Karpas-422 (cell line): Measurements from ENCODE around the gene RREB1. TPM values are rescaled to one million over a fixed set of nuclear protein-coding genes. Genes with fewer than 3 reads are reported as not detected.
"Not testable (repeated sequence)": the region's sequence is repeated elsewhere in the genome, so short reads cannot be mapped to it uniquely, and the experiment has no call there.

Experiments
- DNase-seq: peaks from one replicate; pipeline ENCODE4 v3.0.0-alpha.2; 2015
- H2AFZ ChIP-seq: fragments of 200-600 bp; sonication (generic); 2 replicates; pipeline ENCODE4 v1.6.1; 2014; ENCODE audit warnings: antibody characterized with exemption, low read length, mixed read lengths
- H3K27ac ChIP-seq: fragments of 200-600 bp; sonication (generic); 2 replicates; pipeline ENCODE4 v1.5.1; 2014; ENCODE audit warnings: mild to moderate bottlenecking, low read length, moderate library complexity
- H3K27me3 ChIP-seq: fragments of 200-600 bp; sonication (generic); 2 replicates; pipeline ENCODE4 v1.6.1; 2014; ENCODE audit warnings: low read length, mixed read lengths
- H3K36me3 ChIP-seq: fragments of 200-600 bp; sonication (generic); 2 replicates; pipeline ENCODE4 v1.6.1; 2014; ENCODE audit warnings: low read length, mixed read lengths; ENCODE audit not compliant: insufficient read depth
- H3K4me1 ChIP-seq: fragments of 200-600 bp; sonication (generic); 2 replicates; pipeline ENCODE4 v1.6.1; 2014; ENCODE audit warnings: mild to moderate bottlenecking, low read length, mixed read lengths
- H3K4me2 ChIP-seq: fragments of 200-600 bp; sonication (generic); 2 replicates; pipeline ENCODE4 v1.6.1; 2014; ENCODE audit warnings: low read length, low read depth, mild to moderate bottlenecking; ENCODE audit not compliant: poor library complexity, severe bottlenecking
- H3K4me3 ChIP-seq: fragments of 200-600 bp; sonication (generic); 2 replicates; pipeline ENCODE4 v1.5.1; 2014; ENCODE audit warnings: mild to moderate bottlenecking, antibody characterized with exemption, low read length, mixed read lengths
- H3K79me2 ChIP-seq: fragments of 200-600 bp; sonication (generic); 2 replicates; pipeline ENCODE4 v1.6.1; 2014; ENCODE audit warnings: mild to moderate bottlenecking, low read length, mixed read lengths
- H3K9ac ChIP-seq: fragments of 200-600 bp; sonication (generic); 2 replicates; pipeline ENCODE4 v1.6.0; 2014; ENCODE audit warnings: low read length
- H3K9me2 ChIP-seq: fragments of 200-600 bp; sonication (generic), shearing (Covaris generic); replicated peaks from 2 replicates; pipeline ENCODE4 v1.6.0; 2014; ENCODE audit warnings: mild to moderate bottlenecking, low read length, moderate library complexity; ENCODE audit not compliant: insufficient read depth
- H3K9me3 ChIP-seq: fragments of 300-700, 200-600 bp; sonication (generic); 2 replicates; pipeline ENCODE4 v1.6.1; 2014; ENCODE audit warnings: low read length, mixed read lengths
- H4K20me1 ChIP-seq: fragments of 200-600 bp; sonication (generic); 2 replicates; pipeline ENCODE4 v1.6.1; 2014; ENCODE audit warnings: mild to moderate bottlenecking, antibody characterized with exemption, low read length, low read depth; ENCODE audit not compliant: insufficient read depth
- total RNA-seq: library from RNA; depleted of rRNA; stranded (reverse); fragments of >200 nt; shearing (Covaris generic); gene quantifications from 2 replicates; pipeline ENCODE4 v1.2.3, GENCODE V29; 2014; ENCODE audit warnings: low replicate concordance

RREB1 gene
- total RNA-seq, 1 experiment from 2014 or later, result 5.0 TPM

GRCh38 chr6:7267466-7268091, 159.8 kb downstream of the RREB1 start:
- Histone ChIP-seq H3K27ac (no peak overlapping the region), H3K4me2 (no peak overlapping the region), H3K4me3 (no peak overlapping the region), H3K9me3 (no peaks in the 10 kb centered on the region), H3K27me3 (no peaks in the 10 kb centered on the region), H3K9me2 (no peaks in the 10 kb centered on the region), H3K36me3 (no peaks in the 10 kb centered on the region), H3K79me2 (no peaks in the 10 kb centered on the region), H2AFZ (no peak overlapping the region), H4K20me1 (no peaks in the 10 kb centered on the region), H3K9ac (no peak overlapping the region), H3K4me1 (no peaks in the 10 kb centered on the region)
- DNase-seq, result no peak

- H3K4me3 ChIP-seq, result no peak overlapping the region
- H3K9ac ChIP-seq, result no peak overlapping the region
- H3K79me2 ChIP-seq, result no peaks in the 10 kb centered on the region
- DNase-seq, result no peak
- H4K20me1 ChIP-seq, result no peaks in the 10 kb centered on the region
- no peak overlapping the region for H3K4me2 ChIP-seq
- no peak overlapping the region for H3K27ac ChIP-seq
- H3K27me3 ChIP-seq, result no peaks in the 10 kb centered on the region
- H3K4me1 ChIP-seq, result no peaks in the 10 kb centered on the region
- no peak overlapping the region for H2AFZ ChIP-seq
- no peaks in the 10 kb centered on the region for H3K9me2 ChIP-seq
- H3K36me3 ChIP-seq, result no peaks in the 10 kb centered on the region
- no peaks in the 10 kb centered on the region for H3K9me3 ChIP-seq
Measured at GRCh38 chr6:7268362-7268761, 160.6 kb downstream of the RREB1 start.

- H3K9me3 ChIP-seq, result no peaks in the 10 kb centered on the region
- no peak overlapping the region for H3K4me2 ChIP-seq
- H3K79me2 ChIP-seq, result no peaks in the 10 kb centered on the region
- no peaks in the 10 kb centered on the region for H4K20me1 ChIP-seq
- no peak overlapping the region for H3K4me3 ChIP-seq
- no peaks in the 10 kb centered on the region for H3K27me3 ChIP-seq
- no peaks in the 10 kb centered on the region for H3K36me3 ChIP-seq
- no peaks in the 10 kb centered on the region for H3K4me1 ChIP-seq
- DNase-seq, result no peak
- no peaks in the 10 kb centered on the region for H3K9me2 ChIP-seq
- no peak overlapping the region for H3K27ac ChIP-seq
- H2AFZ ChIP-seq, result no peak overlapping the region
- no peak overlapping the region for H3K9ac ChIP-seq
Measured at GRCh38 chr6:7268816-7269555, 161.2 kb downstream of the RREB1 start.

- H3K9ac ChIP-seq, result no peak overlapping the region
- H3K27ac ChIP-seq, result no peak overlapping the region
- H3K79me2 ChIP-seq, result no peaks in the 10 kb centered on the region
- no peaks in the 10 kb centered on the region for H3K9me3 ChIP-seq
- no peak overlapping the region for H2AFZ ChIP-seq
- no peak overlapping the region for H3K4me3 ChIP-seq
- H3K4me2 ChIP-seq, result no peak overlapping the region
- H3K9me2 ChIP-seq, result no peaks in the 10 kb centered on the region
- no peaks in the 10 kb centered on the region for H3K4me1 ChIP-seq
- no peaks in the 10 kb centered on the region for H4K20me1 ChIP-seq
- H3K27me3 ChIP-seq, result no peaks in the 10 kb centered on the region
- H3K36me3 ChIP-seq, result no peaks in the 10 kb centered on the region
- DNase-seq, result no peak
Measured at GRCh38 chr6:7269816-7270215, 162.1 kb downstream of the RREB1 start.

GRCh38 chr6:7270320-7271204, 162.8 kb downstream of the RREB1 start:
- no peak overlapping the region for H3K9ac ChIP-seq
- H3K9me2 ChIP-seq, result no peaks in the 10 kb centered on the region
- H3K79me2 ChIP-seq, result no peaks in the 10 kb centered on the region
- H3K4me3 ChIP-seq, result no peak overlapping the region
- no peaks in the 10 kb centered on the region for H3K4me1 ChIP-seq
- DNase-seq, result no peak
- no peak overlapping the region for H3K27ac ChIP-seq
- H3K36me3 ChIP-seq, result no peaks in the 10 kb centered on the region
- H3K27me3 ChIP-seq, result no peaks in the 10 kb centered on the region
- H3K4me2 ChIP-seq, result no peak overlapping the region
- no peak overlapping the region for H2AFZ ChIP-seq
- no peaks in the 10 kb centered on the region for H4K20me1 ChIP-seq
- no peaks in the 10 kb centered on the region for H3K9me3 ChIP-seq

- no peaks in the 10 kb centered on the region for H3K9me2 ChIP-seq
- no peaks in the 10 kb centered on the region for H3K27me3 ChIP-seq
- no peaks in the 10 kb centered on the region for H3K36me3 ChIP-seq
- H2AFZ ChIP-seq, result no peak overlapping the region
- H4K20me1 ChIP-seq, result no peaks in the 10 kb centered on the region
- H3K9ac ChIP-seq, result no peak overlapping the region
- no peak overlapping the region for H3K4me2 ChIP-seq
- no peak overlapping the region for H3K4me3 ChIP-seq
- no peaks in the 10 kb centered on the region for H3K9me3 ChIP-seq
- no peak for DNase-seq
- H3K27ac ChIP-seq, result no peak overlapping the region
- H3K79me2 ChIP-seq, result no peaks in the 10 kb centered on the region
- H3K4me1 ChIP-seq, result no peaks in the 10 kb centered on the region
Measured at GRCh38 chr6:7271205-7271534, 163.4 kb downstream of the RREB1 start.

GRCh38 chr6:7273709-7274108, 165.9 kb downstream of the RREB1 start:
- Histone ChIP-seq H3K9me3 (no peaks in the 10 kb centered on the region), H3K36me3 (no peaks in the 10 kb centered on the region), H3K4me1 (peaks cover 13% of the 10 kb centered on the region), H3K79me2 (no peaks in the 10 kb centered on the region), H2AFZ (no peak overlapping the region), H3K4me3 (no peak overlapping the region), H3K27me3 (no peaks in the 10 kb centered on the region), H3K4me2 (no peak overlapping the region), H3K27ac (no peak overlapping the region), H4K20me1 (no peaks in the 10 kb centered on the region), H3K9ac (no peak overlapping the region), H3K9me2 (no peaks in the 10 kb centered on the region)
- DNase-seq, result no peak

- H4K20me1 ChIP-seq, H3K79me2 ChIP-seq, H3K27me3 ChIP-seq, H3K9me2 ChIP-seq, H3K9me3 ChIP-seq, DNase-seq, H3K27ac ChIP-seq, H2AFZ ChIP-seq, H3K4me2 ChIP-seq, H3K9ac ChIP-seq, H3K36me3 ChIP-seq, H3K4me3 ChIP-seq: not testable (repeated sequence)
- H3K4me1 ChIP-seq, result peaks cover 14% of the 10 kb centered on the region
Measured at GRCh38 chr6:7274525-7274924, 166.8 kb downstream of the RREB1 start.
